ENCODE data around the gene IQSEC1.

GRCh38 chr3:13072600-13073325 lies 466 bp downstream of the IQSEC1 start:
- TF ChIP-seq EP300 (IDR thresholded peaks at IDR 0.05; ENCODE audit: borderline replicate concordance in 1 of 2, low read depth in 2 of 2, low read length in 2 of 2) (no peak; a peak in 1 of 3 replicates), BACH1 (IDR thresholded peaks at IDR 0.05; ENCODE audit: low read length) (peak; percentile 93), KDM4A (IDR thresholded peaks at IDR 0.05; ENCODE audit: low read depth, low read length, severe bottlenecking) (no peak), RBBP5 (IDR thresholded peaks at IDR 0.05; ENCODE audit: borderline replicate concordance, low read depth, low read length) (no peak), EZH2 (IDR thresholded peaks at IDR 0.05; ENCODE audit: low read depth, low read length, severe bottlenecking) (no peak), CTCF (IDR thresholded peaks at IDR 0.05; ENCODE audit: control extremely low read depth in 1 of 3, insufficient read depth in 1 of 3, low read depth in 1 of 3, low read length in 3 of 3) (no peak)
